PFSK-1 (cell line): Measurements from ENCODE around the gene NKX6-1.

Source experiments
- FOXP2 ChIP-seq: optimal IDR thresholded peaks from 2 replicates; pipeline ENCODE3; 2011; ENCODE audit warnings: borderline replicate concordance, control low read depth, inconsistent platforms; ENCODE audit not compliant: insufficient read depth; ENCODE audit errors: extremely low read length, extremely low read depth
- POLR2AphosphoS5 ChIP-seq: IDR thresholded peaks from 2 replicates; pipeline ENCODE4 v1.6.1; 2012; ENCODE audit warnings: low read depth, mild to moderate bottlenecking, control low read depth, low read length, moderate library complexity
- REST ChIP-seq, 2 experiments: IDR thresholded peaks; 2 replicates each; pipeline versions ENCODE4 v1.6.1 to v1.8.0; 2011 to 2012; ENCODE audit warnings: low read depth in 2 of 2, low read length in 2 of 2, control low read depth in 1 of 2, inconsistent platforms in 1 of 2, mild to moderate bottlenecking in 1 of 2, moderate library complexity in 1 of 2; ENCODE audit not compliant: insufficient read depth in 1 of 2
- SIN3A ChIP-seq: IDR thresholded peaks from 2 replicates; pipeline ENCODE4 v1.6.1; 2012; ENCODE audit warnings: mild to moderate bottlenecking, low read length, moderate library complexity, borderline replicate concordance; ENCODE audit not compliant: insufficient read depth
- TAF1 ChIP-seq: IDR thresholded peaks from 2 replicates; pipeline ENCODE4 v1.6.1; 2012; ENCODE audit warnings: low read length, control low read depth, borderline replicate concordance; ENCODE audit not compliant: insufficient read depth

NKX6-1 gene

GRCh38 chr4:84494531-84494930 is 4.6 kb downstream of the NKX6-1 start:
- TF ChIP-seq SIN3A (no peak), REST (IDR thresholded peaks at IDR 0.05; ENCODE audit: insufficient read depth in 1 of 2, low read depth in 2 of 2, low read length in 2 of 2) (no peak), TAF1 (no peak), POLR2AphosphoS5 (no peak), FOXP2 (no peak)

- TF ChIP-seq SIN3A: no peak
Observed at GRCh38 chr4:84494076-84494475, 5.0 kb downstream of the NKX6-1 start.

GRCh38 chr4:84493092-84493850 is 5.8 kb downstream of the NKX6-1 start:
- TF ChIP-seq POLR2AphosphoS5 (no peak), TAF1 (no peak), FOXP2 (no peak), SIN3A (no peak), REST (IDR thresholded peaks at IDR 0.05; ENCODE audit: insufficient read depth in 1 of 2, low read depth in 2 of 2, low read length in 2 of 2) (no peak)

- TF ChIP-seq SIN3A: no peak
Observed at GRCh38 chr4:84492737-84493091, 6.4 kb downstream of the NKX6-1 start.

- TF ChIP-seq REST (IDR thresholded peaks at IDR 0.05; ENCODE audit: insufficient read depth in 1 of 2, low read depth in 2 of 2, low read length in 2 of 2) (no peak), POLR2AphosphoS5 (no peak), FOXP2 (no peak), SIN3A (no peak), TAF1 (no peak)
Observed at GRCh38 chr4:84492290-84492689, 6.8 kb downstream of the NKX6-1 start.

- no peak for TF ChIP-seq SIN3A
- TF ChIP-seq REST (IDR thresholded peaks at IDR 0.05; ENCODE audit: insufficient read depth in 1 of 2, low read depth in 2 of 2, low read length in 2 of 2): no peak
- no peak for TF ChIP-seq FOXP2
- TF ChIP-seq POLR2AphosphoS5: no peak
- TF ChIP-seq TAF1: no peak
Observed at GRCh38 chr4:84491481-84491880, 7.6 kb downstream of the NKX6-1 start.
